Measurements from ENCODE around the gene SLC25A25.

Gene SLC25A25

GRCh38 chr9:128077847-128078503 lies 9.9 kb downstream of the SLC25A25 start:
- H3K27me3 Mint-ChIP-seq: no peaks in the 10 kb centered on the region
- H3K27ac Mint-ChIP-seq: peak overlapping the region; percentile 57
- peaks cover 61% of the 10 kb centered on the region for H3K4me1 Mint-ChIP-seq (ENCODE audit: low read depth)
- H3K9me3 Mint-ChIP-seq: no peaks in the 10 kb centered on the region
- H3K4me3 Mint-ChIP-seq: no peak overlapping the region
- peaks cover 30% of the 10 kb centered on the region for H3K36me3 Mint-ChIP-seq (ENCODE audit: low read depth)

- H3K4me1 Mint-ChIP-seq (ENCODE audit: low read depth): peaks cover 58% of the 10 kb centered on the region
- no peaks in the 10 kb centered on the region for H3K27me3 Mint-ChIP-seq
- H3K36me3 Mint-ChIP-seq (ENCODE audit: low read depth): peaks cover 30% of the 10 kb centered on the region
- peak overlapping the region; percentile 73 for H3K27ac Mint-ChIP-seq
- H3K9me3 Mint-ChIP-seq: no peaks in the 10 kb centered on the region
- no peak overlapping the region for H3K4me3 Mint-ChIP-seq
Measured at GRCh38 chr9:128078504-128079434, 10.7 kb downstream of the SLC25A25 start.

GRCh38 chr9:128080206-128080605 lies 12.2 kb downstream of the SLC25A25 start:
- H3K27me3 Mint-ChIP-seq: no peaks in the 10 kb centered on the region
- no peak overlapping the region for H3K27ac Mint-ChIP-seq
- H3K4me1 Mint-ChIP-seq (ENCODE audit: low read depth): peaks cover 63% of the 10 kb centered on the region
- no peak overlapping the region for H3K4me3 Mint-ChIP-seq
- H3K9me3 Mint-ChIP-seq: no peaks in the 10 kb centered on the region
- peaks cover 33% of the 10 kb centered on the region for H3K36me3 Mint-ChIP-seq (ENCODE audit: low read depth)

GRCh38 chr9:128081056-128081455 lies 13.0 kb downstream of the SLC25A25 start:
- Mint-ChIP-seq H3K27ac (peak overlapping the region; percentile 13), H3K36me3 (ENCODE audit: low read depth) (peaks cover 41% of the 10 kb centered on the region)

GRCh38 chr9:128082151-128082550 lies 14.1 kb downstream of the SLC25A25 start:
- Mint-ChIP-seq H3K36me3 (ENCODE audit: low read depth) (peaks cover 36% of the 10 kb centered on the region), H3K4me3 (no peak overlapping the region), H3K4me1 (ENCODE audit: low read depth) (peaks cover 61% of the 10 kb centered on the region), H3K27me3 (no peaks in the 10 kb centered on the region), H3K27ac (peak overlapping the region; percentile 72), H3K9me3 (no peaks in the 10 kb centered on the region)

More at GRCh38 chr9:128081056-128081455, 13.0 kb downstream of the SLC25A25 start:
- Mint-ChIP-seq H3K4me3 (no peak overlapping the region), H3K27me3 (no peaks in the 10 kb centered on the region), H3K9me3 (no peaks in the 10 kb centered on the region), H3K4me1 (ENCODE audit: low read depth) (peaks cover 66% of the 10 kb centered on the region)

GRCh38 chr9:128084746-128085145 lies 16.7 kb downstream of the SLC25A25 start:
- Mint-ChIP-seq H3K4me3 (no peak overlapping the region), H3K36me3 (ENCODE audit: low read depth) (peaks cover 27% of the 10 kb centered on the region), H3K27ac (no peak overlapping the region), H3K9me3 (no peaks in the 10 kb centered on the region), H3K27me3 (no peaks in the 10 kb centered on the region), H3K4me1 (ENCODE audit: low read depth) (peaks cover 59% of the 10 kb centered on the region)

- peaks cover 28% of the 10 kb centered on the region for H3K36me3 Mint-ChIP-seq (ENCODE audit: low read depth)
- H3K4me1 Mint-ChIP-seq (ENCODE audit: low read depth): peaks cover 64% of the 10 kb centered on the region
- no peak overlapping the region for H3K4me3 Mint-ChIP-seq
- no peaks in the 10 kb centered on the region for H3K9me3 Mint-ChIP-seq
- H3K27me3 Mint-ChIP-seq: no peaks in the 10 kb centered on the region
- H3K27ac Mint-ChIP-seq: no peak overlapping the region
Measured at GRCh38 chr9:128085943-128086342, 17.9 kb downstream of the SLC25A25 start.

GRCh38 chr9:128087262-128087661 lies 19.2 kb downstream of the SLC25A25 start:
- H3K4me1 Mint-ChIP-seq (ENCODE audit: low read depth): peaks cover 66% of the 10 kb centered on the region

GRCh38 chr9:128088253-128088945 lies 20.4 kb downstream of the SLC25A25 start:
- Mint-ChIP-seq H3K36me3 (ENCODE audit: low read depth) (peaks cover 32% of the 10 kb centered on the region), H3K27me3 (no peaks in the 10 kb centered on the region), H3K4me3 (no peak overlapping the region), H3K4me1 (ENCODE audit: low read depth) (peaks cover 69% of the 10 kb centered on the region), H3K9me3 (no peaks in the 10 kb centered on the region), H3K27ac (peak overlapping the region; percentile 45)

More at GRCh38 chr9:128087262-128087661, 19.2 kb downstream of the SLC25A25 start:
- Mint-ChIP-seq H3K27me3 (no peaks in the 10 kb centered on the region), H3K36me3 (ENCODE audit: low read depth) (peaks cover 26% of the 10 kb centered on the region), H3K4me3 (no peak overlapping the region), H3K9me3 (no peaks in the 10 kb centered on the region), H3K27ac (no peak overlapping the region)

GRCh38 chr9:128089299-128089698 lies 21.3 kb downstream of the SLC25A25 start:
- Mint-ChIP-seq H3K27ac (peak overlapping the region; percentile 61), H3K36me3 (ENCODE audit: low read depth) (peaks cover 33% of the 10 kb centered on the region), H3K27me3 (no peaks in the 10 kb centered on the region), H3K4me1 (ENCODE audit: low read depth) (peaks cover 70% of the 10 kb centered on the region), H3K9me3 (no peaks in the 10 kb centered on the region), H3K4me3 (no peak overlapping the region)

- H3K27me3 Mint-ChIP-seq: no peaks in the 10 kb centered on the region
- no peak overlapping the region for H3K4me3 Mint-ChIP-seq
- H3K4me1 Mint-ChIP-seq (ENCODE audit: low read depth): peaks cover 75% of the 10 kb centered on the region
Measured at GRCh38 chr9:128091144-128091543, 23.1 kb downstream of the SLC25A25 start.

GRCh38 chr9:128091571-128091970 lies 23.5 kb downstream of the SLC25A25 start:
- peak overlapping the region; percentile 66 for H3K27ac Mint-ChIP-seq
- peaks cover 78% of the 10 kb centered on the region for H3K4me1 Mint-ChIP-seq (ENCODE audit: low read depth)
- peaks cover 28% of the 10 kb centered on the region for H3K36me3 Mint-ChIP-seq (ENCODE audit: low read depth)
- H3K27me3 Mint-ChIP-seq: no peaks in the 10 kb centered on the region
- peak overlapping the region; percentile 42 for H3K4me3 Mint-ChIP-seq
- no peaks in the 10 kb centered on the region for H3K9me3 Mint-ChIP-seq

More at GRCh38 chr9:128091144-128091543, 23.1 kb downstream of the SLC25A25 start:
- H3K36me3 Mint-ChIP-seq (ENCODE audit: low read depth): peaks cover 26% of the 10 kb centered on the region
- H3K9me3 Mint-ChIP-seq: no peaks in the 10 kb centered on the region
- H3K27ac Mint-ChIP-seq: no peak overlapping the region

- Mint-ChIP-seq H3K4me1 (ENCODE audit: low read depth) (peaks cover 84% of the 10 kb centered on the region), H3K27ac (peak overlapping the region; percentile 93), H3K36me3 (ENCODE audit: low read depth) (peaks cover 30% of the 10 kb centered on the region), H3K9me3 (no peaks in the 10 kb centered on the region), H3K4me3 (peak overlapping the region; percentile 42), H3K27me3 (no peaks in the 10 kb centered on the region)
Measured at GRCh38 chr9:128092199-128092977, 24.4 kb downstream of the SLC25A25 start.

GRCh38 chr9:128093011-128093410 lies 25.0 kb downstream of the SLC25A25 start:
- Mint-ChIP-seq H3K27ac (peak overlapping the region; percentile 93), H3K4me1 (ENCODE audit: low read depth) (peaks cover 84% of the 10 kb centered on the region), H3K36me3 (ENCODE audit: low read depth) (peaks cover 28% of the 10 kb centered on the region), H3K27me3 (no peaks in the 10 kb centered on the region), H3K9me3 (no peaks in the 10 kb centered on the region), H3K4me3 (no peak overlapping the region)

Measured in stimulated activated naive CD8-positive, alpha-beta T cell treated with anti-CD3 and anti-CD28 coated beads, Interleukin-15, Interleukin-2, amounts not matched to agents 100 ng/mL and 50 ng/mL, for 24 hours (primary cell).